Parathyroid adenoma (tissue), 2 donors: ENCODE results near the gene ZNF175.

Experiments used
- H2AFZ ChIP-seq: fragments of 300-600 bp; sonication (generic); one replicate; pipeline ENCODE4 v1.7.0; 2017; ENCODE audit warnings: antibody characterized with exemption, mild to moderate bottlenecking
- H3K27ac ChIP-seq: fragments of 300-600 bp; sonication (generic); one replicate; pipeline ENCODE4 v1.7.0; 2017
- H3K27me3 ChIP-seq: fragments of 300-600 bp; sonication (generic); one replicate; pipeline ENCODE4 v1.7.0; 2017; ENCODE audit warnings: low read length; ENCODE audit not compliant: control insufficient read depth, insufficient read depth
- H3K36me3 ChIP-seq: fragments of 300-600 bp; sonication (generic); one replicate; pipeline ENCODE4 v1.7.0; 2017; ENCODE audit warnings: low read length; ENCODE audit not compliant: control insufficient read depth, insufficient read depth
- H3K4me1 ChIP-seq: fragments of 300-600 bp; sonication (generic); one replicate; pipeline ENCODE4 v1.7.0; 2017; ENCODE audit warnings: control low read depth
- H3K4me2 ChIP-seq: fragments of 300-600 bp; sonication (generic); one replicate; pipeline ENCODE4 v1.7.0; 2017; ENCODE audit warnings: low read length
- H3K4me3 ChIP-seq: fragments of 300-600 bp; sonication (generic); one replicate; pipeline ENCODE4 v1.7.0; 2017; ENCODE audit warnings: low read depth, low read length
- H3K79me2 ChIP-seq: fragments of 300-600 bp; sonication (generic); one replicate; pipeline ENCODE4 v1.7.0; 2017; ENCODE audit warnings: control low read depth
- H3K9ac ChIP-seq: fragments of 300-600 bp; sonication (generic); one replicate; pipeline ENCODE4 v1.7.0; 2017; ENCODE audit warnings: mild to moderate bottlenecking
- H3K9me3 ChIP-seq: fragments of 300-600 bp; sonication (generic); one replicate; pipeline ENCODE4 v1.7.0; 2017; ENCODE audit warnings: low read length; ENCODE audit not compliant: control insufficient read depth
- CTCF ChIP-seq: fragments of 300-600 bp; sonication (generic); IDR thresholded peaks from one replicate; pipeline ENCODE4 v1.7.0; 2017; ENCODE audit warnings: antibody characterized with exemption, mild to moderate bottlenecking
- donor health status: primary hyperparathyroidism.

Gene ZNF175

GRCh38 chr19:51593138-51593890 is 22.2 kb downstream of the ZNF175 start:
- peak overlapping the region; percentile 73 for H2AFZ ChIP-seq
- peaks cover 10% of the 10 kb centered on the region for H3K79me2 ChIP-seq
- H3K27me3 ChIP-seq, result no peaks in the 10 kb centered on the region
- H3K27ac ChIP-seq, result peak overlapping the region; percentile 88
- H3K4me2 ChIP-seq, result peak overlapping the region; percentile 95
- H3K4me3 ChIP-seq, result peak overlapping the region; percentile 89
- no peak overlapping the region for H3K9ac ChIP-seq
- TF ChIP-seq CTCF, result no peak
- no peaks in the 10 kb centered on the region for H3K36me3 ChIP-seq
- H3K4me1 ChIP-seq, result peaks cover 19% of the 10 kb centered on the region
- H3K9me3 ChIP-seq, result no peaks in the 10 kb centered on the region

- H3K4me3 ChIP-seq, result peak overlapping the region; percentile 89
- no peaks in the 10 kb centered on the region for H3K27me3 ChIP-seq
- no peak for TF ChIP-seq CTCF
- H3K4me2 ChIP-seq, result peak overlapping the region; percentile 95
- peak overlapping the region; percentile 88 for H3K27ac ChIP-seq
- H3K9me3 ChIP-seq, result no peaks in the 10 kb centered on the region
- H3K4me1 ChIP-seq, result peaks cover 19% of the 10 kb centered on the region
- H3K79me2 ChIP-seq, result peaks cover 17% of the 10 kb centered on the region
- no peaks in the 10 kb centered on the region for H3K36me3 ChIP-seq
- peak overlapping the region; percentile 73 for H2AFZ ChIP-seq
- H3K9ac ChIP-seq, result peak overlapping the region; percentile 22
These were observed 23.1 kb downstream of the ZNF175 start for GRCh38 chr19:51593969-51594773.

GRCh38 chr19:51594774-51595109 is 23.7 kb downstream of the ZNF175 start:
- peak overlapping the region; percentile 88 for H3K27ac ChIP-seq
- H3K4me2 ChIP-seq, result peak overlapping the region; percentile 95
- no peaks in the 10 kb centered on the region for H3K27me3 ChIP-seq
- H3K79me2 ChIP-seq, result peaks cover 17% of the 10 kb centered on the region
- peak overlapping the region; percentile 22 for H3K9ac ChIP-seq
- peak overlapping the region; percentile 72 for H2AFZ ChIP-seq
- no peak for TF ChIP-seq CTCF
- no peaks in the 10 kb centered on the region for H3K9me3 ChIP-seq
- no peaks in the 10 kb centered on the region for H3K36me3 ChIP-seq
- H3K4me1 ChIP-seq, result peaks cover 19% of the 10 kb centered on the region
- peak overlapping the region; percentile 89 for H3K4me3 ChIP-seq

GRCh38 chr19:51595190-51596175 is 24.4 kb downstream of the ZNF175 start:
- no peak for TF ChIP-seq CTCF
- H3K36me3 ChIP-seq, result no peaks in the 10 kb centered on the region
- peak overlapping the region; percentile 72 for H2AFZ ChIP-seq
- peaks cover 17% of the 10 kb centered on the region for H3K79me2 ChIP-seq
- peak overlapping the region; percentile 95 for H3K4me2 ChIP-seq
- no peaks in the 10 kb centered on the region for H3K27me3 ChIP-seq
- H3K27ac ChIP-seq, result peak overlapping the region; percentile 88
- H3K4me1 ChIP-seq, result peaks cover 15% of the 10 kb centered on the region
- H3K9ac ChIP-seq, result peak overlapping the region; percentile 22
- peak overlapping the region; percentile 89 for H3K4me3 ChIP-seq
- H3K9me3 ChIP-seq, result no peaks in the 10 kb centered on the region
